Breast epithelium (tissue), 3 donors: ENCODE results near the gene SPOPL.

Experiments used
- POLR2A ChIP-seq: fragments of 450-650 bp; IDR thresholded peaks from one replicate; pipeline ENCODE4 v1.6.1; 2016; ENCODE audit warnings: antibody characterized with exemption, mild to moderate bottlenecking, moderate library complexity
- POLR2AphosphoS5 ChIP-seq, 3 donors: sonication (generic); formaldehyde crosslinking; IDR thresholded peaks; one replicate each; pipeline ENCODE4 v1.6.1; 2017; ENCODE audit warnings: antibody characterized with exemption in 3 of 3
- TF ChIP-seq, protein P1 (sequence below), 3 donors: fragments of 450-650 bp; IDR thresholded peaks; one replicate each; pipeline ENCODE4 v1.5.1; 2016 to 2017; ENCODE audit warnings: antibody characterized with exemption in 3 of 3, mild to moderate bottlenecking in 3 of 3, moderate library complexity in 3 of 3

- TF ChIP-seq, protein P1, sequence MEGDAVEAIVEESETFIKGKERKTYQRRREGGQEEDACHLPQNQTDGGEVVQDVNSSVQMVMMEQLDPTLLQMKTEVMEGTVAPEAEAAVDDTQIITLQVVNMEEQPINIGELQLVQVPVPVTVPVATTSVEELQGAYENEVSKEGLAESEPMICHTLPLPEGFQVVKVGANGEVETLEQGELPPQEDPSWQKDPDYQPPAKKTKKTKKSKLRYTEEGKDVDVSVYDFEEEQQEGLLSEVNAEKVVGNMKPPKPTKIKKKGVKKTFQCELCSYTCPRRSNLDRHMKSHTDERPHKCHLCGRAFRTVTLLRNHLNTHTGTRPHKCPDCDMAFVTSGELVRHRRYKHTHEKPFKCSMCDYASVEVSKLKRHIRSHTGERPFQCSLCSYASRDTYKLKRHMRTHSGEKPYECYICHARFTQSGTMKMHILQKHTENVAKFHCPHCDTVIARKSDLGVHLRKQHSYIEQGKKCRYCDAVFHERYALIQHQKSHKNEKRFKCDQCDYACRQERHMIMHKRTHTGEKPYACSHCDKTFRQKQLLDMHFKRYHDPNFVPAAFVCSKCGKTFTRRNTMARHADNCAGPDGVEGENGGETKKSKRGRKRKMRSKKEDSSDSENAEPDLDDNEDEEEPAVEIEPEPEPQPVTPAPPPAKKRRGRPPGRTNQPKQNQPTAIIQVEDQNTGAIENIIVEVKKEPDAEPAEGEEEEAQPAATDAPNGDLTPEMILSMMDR (IDR thresholded peaks at IDR 0.05), result no peak
- no peak for TF ChIP-seq POLR2A
- TF ChIP-seq POLR2AphosphoS5 (IDR thresholded peaks at IDR 0.05), result no peak
Observed at GRCh38 chr2:138565230-138565598, 63.6 kb downstream of the SPOPL start.
